NCI-H2081 treated with DMSO at 0.1 percent for 48 hours (cell line): Measurements from ENCODE around the gene UBXN10.

Experiments
- DNase-seq: peaks from one replicate; lab custom pipeline; 2025; lab: John Stamatoyannopoulos, UW

The UBXN10 gene

DNA sequence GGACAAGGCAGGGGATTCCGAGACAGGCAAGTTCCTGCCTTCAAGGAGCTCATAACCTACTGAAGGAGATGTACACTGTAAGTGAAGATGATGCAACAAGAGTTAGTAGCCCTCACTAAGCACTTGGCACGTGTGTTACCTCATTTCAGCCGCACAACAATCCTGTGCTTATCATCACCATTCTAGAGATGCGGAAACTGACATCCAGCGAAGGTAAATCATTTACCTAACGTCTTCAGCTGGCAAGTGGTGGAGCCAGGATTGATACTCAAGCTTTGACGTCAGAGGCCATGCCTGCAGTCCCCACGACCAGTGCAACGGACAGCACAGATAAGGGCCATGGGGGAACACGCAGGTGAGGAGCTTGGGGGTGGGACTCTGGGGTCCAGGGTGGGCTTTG lies 2.9 kb upstream of the UBXN10 start:
- no peak for DNase-seq

DNA sequence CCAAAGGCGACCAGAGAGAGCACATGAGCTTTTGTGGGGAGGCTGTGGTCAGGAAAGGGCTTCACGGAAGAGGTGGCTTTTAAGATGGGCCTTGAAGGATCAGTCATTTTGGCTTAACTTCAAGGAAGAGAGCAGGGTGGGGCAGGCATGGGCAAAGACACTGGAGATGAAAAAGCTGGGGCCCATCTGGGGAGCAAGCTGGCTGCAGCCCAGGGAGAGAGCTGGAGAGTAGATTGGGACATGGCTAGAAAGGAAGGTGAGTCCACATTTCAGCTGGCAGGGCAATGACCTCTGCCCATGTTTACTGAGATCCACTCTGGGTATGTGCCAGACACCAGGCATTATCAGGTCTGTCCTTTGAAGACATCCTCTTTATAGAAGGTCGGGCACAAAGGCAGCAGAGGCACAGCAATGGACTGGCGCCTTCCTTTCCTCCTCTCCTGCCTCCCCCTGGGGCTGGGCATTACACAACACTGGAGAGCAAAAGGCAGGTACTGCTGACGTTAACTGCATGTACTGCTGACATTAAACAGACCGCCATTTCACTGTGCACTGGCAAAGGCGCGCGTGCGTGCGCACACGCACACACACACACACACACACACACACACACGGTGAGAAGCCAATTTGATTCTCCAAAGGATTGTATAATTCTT lies 2.2 kb upstream of the UBXN10 start:
- no peak for DNase-seq

GRCh38 chr1:20184481-20184900 lies 1.4 kb upstream of the UBXN10 start:
- no peak for DNase-seq

GRCh38 chr1:20184997-20185833 lies 681 bp upstream of the UBXN10 start:
- DNase-seq: no peak

- no peak for DNase-seq
These were observed 1.4 kb downstream of the UBXN10 start for GRCh38 chr1:20187103-20187812.

DNA sequence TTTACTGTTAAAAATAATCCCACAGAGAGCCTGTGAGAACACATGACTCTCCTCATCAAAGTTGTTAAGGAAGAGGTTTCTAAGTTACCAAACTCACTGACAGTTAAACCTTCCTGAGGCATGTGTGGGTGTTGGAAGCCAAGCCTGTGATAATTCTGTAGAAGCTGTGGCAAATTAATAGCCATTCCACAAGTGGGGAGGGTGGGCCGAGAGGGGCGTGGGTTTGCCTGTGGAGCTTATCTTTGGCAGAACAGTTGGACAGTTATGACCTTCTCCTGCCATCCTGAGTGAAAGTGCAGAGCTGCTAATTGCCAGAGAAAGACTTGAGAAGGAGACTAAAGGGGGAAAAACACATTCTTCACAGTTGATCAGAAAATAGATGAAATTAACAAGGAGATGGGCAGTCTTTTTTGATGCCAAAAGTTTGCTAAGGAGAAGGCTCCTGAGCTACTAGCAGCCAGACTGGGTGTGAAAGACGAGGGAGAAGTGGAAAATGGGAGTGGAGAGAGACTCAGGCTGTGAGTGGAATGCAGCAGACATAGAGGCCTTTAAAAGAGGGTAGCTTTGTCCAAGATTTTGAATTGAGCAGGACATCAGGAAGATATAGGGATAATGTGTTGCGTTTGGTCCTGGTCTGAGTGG lies 2.0 kb downstream of the UBXN10 start:
- no peak for DNase-seq

DNA sequence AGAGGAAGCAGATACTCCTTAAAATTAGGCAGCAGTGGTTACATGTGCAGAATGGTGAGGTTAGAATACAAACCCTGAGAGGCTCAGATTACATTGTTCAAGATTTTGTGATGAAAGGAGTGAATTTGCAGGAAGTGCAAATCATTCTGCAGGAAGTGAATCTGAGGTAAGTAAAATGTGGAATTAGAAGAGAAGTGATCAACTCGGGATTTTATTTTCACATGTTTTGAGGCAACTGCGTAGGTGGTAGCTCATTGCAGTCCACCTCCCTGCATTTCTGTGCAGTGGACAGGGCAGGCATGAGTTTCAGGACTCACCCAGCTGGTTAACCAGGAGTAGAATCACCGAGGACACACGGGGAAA lies 2.5 kb downstream of the UBXN10 start:
- no peak for DNase-seq

- no peak for DNase-seq
These were observed 3.8 kb downstream of the UBXN10 start for GRCh38 chr1:20189664-20190063.

DNA sequence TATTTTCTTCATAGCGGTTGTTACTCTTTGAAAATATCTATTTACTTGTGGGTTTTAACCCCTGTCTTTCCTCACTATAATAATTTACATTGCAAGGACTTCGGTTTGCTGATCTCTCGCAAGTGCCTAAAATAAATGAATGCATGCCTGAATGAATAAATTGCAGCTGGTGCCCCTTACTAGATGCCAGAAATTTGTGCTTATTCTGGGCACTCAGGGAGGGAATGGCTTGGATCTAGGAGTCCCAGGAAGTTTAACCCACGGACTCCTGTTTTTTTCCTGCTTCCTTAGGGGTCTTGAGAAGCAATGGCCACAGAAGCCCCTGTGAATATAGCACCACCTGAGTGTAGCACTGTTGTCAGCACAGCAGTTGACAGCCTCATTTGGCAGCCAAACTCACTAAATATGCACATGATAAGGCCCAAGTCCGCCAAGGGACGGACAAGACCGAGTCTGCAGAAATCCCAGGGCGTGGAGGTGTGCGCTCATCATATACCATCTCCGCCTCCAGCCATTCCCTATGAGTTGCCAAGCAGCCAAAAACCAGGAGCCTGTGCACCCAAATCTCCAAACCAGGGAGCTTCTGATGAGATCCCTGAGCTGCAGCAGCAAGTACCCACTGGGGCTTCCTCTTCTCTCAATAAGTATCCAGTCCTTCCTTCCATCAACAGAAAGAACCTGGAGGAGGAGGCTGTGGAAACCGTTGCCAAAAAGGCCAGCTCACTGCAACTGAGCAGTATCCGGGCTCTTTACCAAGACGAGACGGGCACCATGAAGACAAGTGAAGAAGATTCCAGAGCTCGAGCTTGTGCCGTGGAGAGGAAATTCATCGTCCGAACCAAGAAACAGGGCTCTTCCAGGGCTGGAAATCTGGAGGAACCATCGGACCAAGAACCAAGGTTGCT lies 4.6 kb downstream of the UBXN10 start:
- no peak for DNase-seq

DNA sequence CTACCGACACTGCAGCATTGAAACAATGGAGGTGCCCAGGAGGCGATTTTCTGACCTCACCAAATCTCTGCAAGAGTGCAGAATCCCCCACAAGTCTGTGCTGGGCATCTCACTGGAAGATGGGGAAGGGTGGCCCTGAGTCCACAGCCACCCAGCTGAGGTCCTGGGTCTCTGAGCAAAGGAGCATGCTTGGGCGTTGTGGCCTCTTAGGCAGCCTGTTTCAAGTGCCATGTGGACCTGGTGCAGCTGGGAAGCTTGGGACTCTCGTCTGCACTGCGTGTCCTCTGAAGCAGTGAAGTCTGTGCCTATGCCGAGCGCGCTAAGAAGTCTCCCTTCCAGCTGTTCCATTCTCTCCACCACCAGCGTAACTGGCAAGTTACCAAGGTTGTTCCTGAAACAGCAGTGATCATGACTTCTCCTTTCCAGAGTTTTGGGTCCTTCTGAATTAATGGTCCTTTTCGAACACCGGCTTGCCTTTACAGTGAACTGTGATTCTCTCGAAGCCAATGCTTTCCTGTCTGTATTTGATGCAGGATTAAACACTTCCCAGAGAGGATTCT lies 5.5 kb downstream of the UBXN10 start:
- DNase-seq: no peak

- DNase-seq: no peak
These were observed 6.5 kb downstream of the UBXN10 start for GRCh38 chr1:20192364-20192763.

DNA sequence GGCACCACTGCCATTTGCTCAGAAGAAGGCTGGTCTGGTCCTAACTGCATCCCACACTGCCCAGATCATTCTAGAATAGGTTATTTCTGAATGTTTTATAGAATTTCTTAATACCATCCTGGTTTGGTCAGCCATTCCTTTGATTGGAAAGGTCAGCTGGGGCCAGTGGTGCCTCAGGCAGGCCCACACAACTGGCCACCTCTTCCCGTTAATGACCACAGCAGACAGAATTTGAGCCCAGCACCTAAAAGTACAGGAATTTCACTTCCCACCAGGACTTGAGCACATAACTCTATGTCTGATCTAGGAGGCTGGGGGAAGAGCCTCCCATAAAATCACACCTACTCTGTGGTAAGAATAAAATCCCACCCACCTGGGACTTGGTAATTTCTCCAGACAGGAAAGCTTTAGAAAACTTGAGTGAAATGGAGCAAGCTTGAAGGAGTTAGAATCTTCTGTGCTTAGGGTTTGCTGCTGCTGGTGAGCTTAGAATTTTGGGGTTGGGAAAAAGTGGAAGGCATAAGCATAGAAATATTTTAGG lies 7.0 kb downstream of the UBXN10 start:
- DNase-seq: no peak

DNA sequence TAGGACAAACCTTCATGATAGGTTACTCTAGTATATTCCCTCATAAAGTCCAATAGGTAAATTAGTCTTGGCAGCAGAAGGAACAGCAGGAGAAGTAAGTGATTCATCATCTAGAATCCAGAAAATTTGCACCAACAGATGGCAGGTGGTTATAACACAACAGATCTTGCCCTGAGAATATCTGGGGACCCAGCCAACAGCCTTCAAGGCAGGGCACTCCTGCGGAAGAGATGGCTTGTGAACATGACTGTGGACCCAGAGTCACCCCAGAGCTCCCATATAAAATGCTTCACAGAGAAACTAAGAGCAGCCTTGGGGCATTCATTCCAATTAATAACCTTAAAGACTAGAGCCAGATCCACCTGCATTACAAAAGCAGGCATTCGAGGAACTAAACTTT lies 8.3 kb downstream of the UBXN10 start:
- no peak for DNase-seq

DNA sequence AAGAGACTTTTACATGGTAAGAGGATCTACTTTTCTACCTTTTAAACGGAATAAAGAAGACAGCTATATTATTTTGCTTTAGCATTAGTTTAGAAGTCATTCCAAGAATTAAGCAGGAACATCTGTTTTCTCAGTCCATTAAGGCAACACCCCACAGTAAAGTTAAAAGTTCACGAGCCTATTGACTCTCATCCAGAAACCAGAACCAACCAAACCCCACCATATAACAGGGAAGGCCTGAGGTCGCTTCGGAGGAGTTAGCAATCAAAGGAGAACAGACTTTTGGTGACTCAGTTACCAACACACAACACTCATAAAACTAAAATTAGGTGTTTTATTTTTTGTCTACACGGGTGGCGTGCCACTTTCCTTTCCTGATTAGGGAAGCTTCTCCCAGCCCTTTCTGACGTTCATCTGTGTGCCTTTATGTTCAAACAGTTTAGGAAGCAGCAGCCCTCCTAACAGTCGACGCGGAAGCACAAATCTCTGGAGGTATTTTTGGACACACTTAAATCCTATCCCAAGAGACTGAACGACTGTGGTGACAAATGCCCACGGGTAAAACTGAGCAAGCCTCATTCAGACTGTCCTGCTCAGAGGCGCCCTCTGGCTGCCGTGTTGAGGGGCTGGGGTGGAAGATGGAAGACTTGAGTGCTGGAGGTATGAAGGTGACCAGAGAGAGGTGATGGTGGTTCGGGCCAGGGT lies 9.0 kb downstream of the UBXN10 start:
- no peak for DNase-seq

GRCh38 chr1:20195462-20195780 lies 9.5 kb downstream of the UBXN10 start:
- no peak for DNase-seq

DNA sequence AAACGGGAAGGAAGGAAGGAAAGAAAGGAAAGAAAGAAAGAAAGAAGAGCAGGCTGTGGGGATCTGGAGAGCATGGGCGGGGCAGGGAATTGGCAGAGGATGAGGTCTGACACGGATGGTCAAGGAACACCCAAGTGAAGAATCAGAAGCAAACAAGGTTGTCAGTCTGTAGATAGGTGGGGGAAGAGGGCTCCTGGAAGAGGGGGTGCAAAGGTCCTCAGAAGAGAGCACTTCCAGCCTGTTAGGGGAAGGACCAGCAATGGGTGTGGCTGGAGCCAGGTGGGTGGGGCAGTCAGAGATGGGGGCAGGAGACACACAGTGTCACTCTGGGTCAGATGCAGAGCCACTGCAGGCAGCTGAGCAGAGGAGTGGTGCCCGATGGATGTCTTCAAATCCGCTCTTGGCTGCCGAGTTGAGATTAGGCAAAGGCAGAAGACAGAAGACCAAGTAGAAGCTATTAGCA lies 11.5 kb downstream of the UBXN10 start:
- no peak for DNase-seq

DNA sequence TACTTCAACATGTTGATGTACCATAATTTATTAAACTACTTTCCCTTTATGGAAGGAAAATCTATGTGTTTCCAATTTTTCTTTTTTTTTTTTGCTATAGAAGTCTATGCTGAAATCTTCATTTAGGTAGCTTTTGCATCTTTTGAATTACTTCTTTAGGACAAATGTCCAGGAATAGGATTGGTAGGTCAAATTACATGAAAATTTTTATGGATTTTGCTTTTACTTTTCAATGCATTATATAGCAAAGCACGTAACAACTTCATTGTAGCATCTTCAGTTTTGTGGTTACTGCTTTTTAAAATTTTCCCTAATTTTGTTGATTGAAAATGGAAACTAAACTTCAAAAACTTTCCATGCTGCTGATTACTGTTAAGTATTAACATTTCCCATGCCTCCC lies 12.4 kb downstream of the UBXN10 start:
- DNase-seq: no peak

DNA sequence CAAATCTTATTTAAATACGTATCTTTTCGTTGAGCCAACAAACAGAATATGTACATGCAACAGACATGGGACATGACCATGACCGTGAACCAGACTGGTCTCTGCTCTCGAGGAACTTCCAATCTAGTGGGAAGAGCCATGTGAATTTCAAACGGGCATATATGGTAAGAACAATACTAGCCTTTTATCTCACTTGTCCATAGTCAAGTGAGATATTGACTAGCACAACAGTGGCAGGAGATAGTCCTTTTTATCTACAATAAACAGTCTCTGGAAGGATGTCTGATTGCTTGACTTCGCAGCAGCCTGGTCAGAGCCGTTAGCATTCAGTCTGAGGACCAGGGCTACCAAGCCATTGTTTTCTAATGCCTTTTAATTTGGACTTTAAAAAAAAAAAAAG lies 13.0 kb downstream of the UBXN10 start:
- DNase-seq: no peak

GRCh38 chr1:20199403-20199802 lies 13.5 kb downstream of the UBXN10 start:
- DNase-seq: no peak

DNA sequence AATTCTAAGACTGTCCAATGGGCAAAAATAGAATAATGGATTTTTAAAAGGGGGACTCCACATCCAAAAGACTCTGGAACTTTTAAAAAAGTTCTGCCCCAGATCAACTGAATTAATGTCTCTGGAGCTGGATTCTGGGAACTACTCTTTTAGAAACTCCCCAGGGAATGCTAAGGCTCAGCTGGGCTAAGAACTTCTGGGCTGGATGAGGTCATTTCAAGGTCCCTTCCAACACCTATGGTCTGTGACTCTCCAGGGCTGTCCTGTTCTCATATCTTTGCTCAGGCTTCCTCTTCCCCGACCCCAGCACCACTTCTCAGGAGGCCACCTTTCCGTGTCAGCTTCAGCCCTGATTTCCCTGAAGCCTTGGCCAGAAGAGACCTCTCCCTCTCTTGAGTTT lies 13.9 kb downstream of the UBXN10 start:
- no peak for DNase-seq
